ENCODE data around the gene TPGS2.

TPGS2 gene

GRCh38 chr18:36813101-36813775 lies 15.6 kb downstream of the TPGS2 start:
- Histone ChIP-seq H3K9me2 (replicated peaks; ENCODE audit: insufficient read depth, low read length) (no peaks in the 10 kb centered on the region), H2AFZ (ENCODE audit: low read depth, low read length, severe bottlenecking) (no peak overlapping the region), H3K27me3 (ENCODE audit: low read length) (no peaks in the 10 kb centered on the region), H3K9me3 (ENCODE audit: insufficient read depth, low read length) (no peaks in the 10 kb centered on the region), H3K9ac (ENCODE audit: low read length) (no peak overlapping the region), H3K79me2 (ENCODE audit: insufficient read depth, low read length) (no peaks in the 10 kb centered on the region), H3K36me3 (ENCODE audit: low read length) (peaks cover 6% of the 10 kb centered on the region; the same call in 1 of the 2 replicates), H3K4me2 (ENCODE audit: low read depth, low read length, poor library complexity, severe bottlenecking) (no peak overlapping the region), H3K4me3 (ENCODE audit: insufficient read depth, low read length, poor library complexity, severe bottlenecking) (no peak overlapping the region), H4K20me1 (ENCODE audit: low read depth, low read length) (no peaks in the 10 kb centered on the region), H3K27ac (ENCODE audit: low read depth, low read length) (no peak overlapping the region), H3F3A (ENCODE audit: insufficient read depth) (no peaks in the 10 kb centered on the region; the same call in 1 of the 2 replicates)
- TF ChIP-seq EZH2phosphoT487 (conservative IDR thresholded peaks at IDR 0.05; ENCODE audit: low read length): no peak
- no peak for TF ChIP-seq CTCF (IDR thresholded peaks at IDR 0.05; ENCODE audit: insufficient read depth, low read length, poor library complexity, severe bottlenecking)

- Histone ChIP-seq H3K9me3 (ENCODE audit: insufficient read depth, low read length) (no peaks in the 10 kb centered on the region), H3K36me3 (ENCODE audit: low read length) (peaks cover 6% of the 10 kb centered on the region; the same call in 1 of the 2 replicates), H3K4me3 (ENCODE audit: insufficient read depth, low read length, poor library complexity, severe bottlenecking) (no peak overlapping the region), H3K27ac (ENCODE audit: low read depth, low read length) (no peak overlapping the region), H3F3A (ENCODE audit: insufficient read depth) (no peaks in the 10 kb centered on the region; the same call in 1 of the 2 replicates), H3K9ac (ENCODE audit: low read length) (no peak overlapping the region), H2AFZ (ENCODE audit: low read depth, low read length, severe bottlenecking) (no peak overlapping the region), H4K20me1 (ENCODE audit: low read depth, low read length) (no peaks in the 10 kb centered on the region), H3K79me2 (ENCODE audit: insufficient read depth, low read length) (no peaks in the 10 kb centered on the region), H3K9me2 (replicated peaks; ENCODE audit: insufficient read depth, low read length) (no peaks in the 10 kb centered on the region), H3K4me2 (ENCODE audit: low read depth, low read length, poor library complexity, severe bottlenecking) (no peak overlapping the region), H3K27me3 (ENCODE audit: low read length) (no peaks in the 10 kb centered on the region)
- no peak for TF ChIP-seq CTCF (IDR thresholded peaks at IDR 0.05; ENCODE audit: insufficient read depth, low read length, poor library complexity, severe bottlenecking)
- no peak for TF ChIP-seq EZH2phosphoT487 (conservative IDR thresholded peaks at IDR 0.05; ENCODE audit: low read length)
Observed at GRCh38 chr18:36812678-36813077, 16.1 kb downstream of the TPGS2 start.

DNA sequence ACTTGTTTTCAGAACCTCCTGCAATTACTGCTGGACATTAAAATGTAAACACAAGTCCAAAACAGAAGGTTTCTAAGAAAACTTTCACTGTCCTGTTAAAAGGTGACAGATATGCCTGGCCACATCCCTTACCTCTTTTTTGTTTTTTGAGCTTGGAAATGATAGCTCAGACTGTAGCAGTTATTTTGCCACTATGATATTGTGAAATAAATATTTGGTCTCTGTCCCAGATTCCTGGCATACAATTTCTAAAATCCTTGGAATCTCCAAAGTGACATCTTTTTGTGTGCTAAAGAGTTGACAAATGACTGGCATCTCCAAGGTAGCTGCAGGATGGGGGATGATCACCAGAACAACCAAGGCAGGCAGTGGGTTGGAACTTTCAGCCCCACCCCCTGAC lies 16.8 kb downstream of the TPGS2 start:
- no peaks in the 10 kb centered on the region for H3K27me3 ChIP-seq (ENCODE audit: low read length)
- peaks cover 6% of the 10 kb centered on the region; the same call in 1 of the 2 replicates for H3K36me3 ChIP-seq (ENCODE audit: low read length)
- H3K9ac ChIP-seq (ENCODE audit: low read length): no peak overlapping the region
- no peak overlapping the region for H3K4me2 ChIP-seq (ENCODE audit: low read depth, low read length, poor library complexity, severe bottlenecking)
- no peaks in the 10 kb centered on the region for H4K20me1 ChIP-seq (ENCODE audit: low read depth, low read length)
- no peaks in the 10 kb centered on the region for H3K9me2 ChIP-seq (replicated peaks; ENCODE audit: insufficient read depth, low read length)
- TF ChIP-seq CTCF (IDR thresholded peaks at IDR 0.05; ENCODE audit: insufficient read depth, low read length, poor library complexity, severe bottlenecking): no peak
- no peaks in the 10 kb centered on the region for H3K9me3 ChIP-seq (ENCODE audit: insufficient read depth, low read length)
- no peak overlapping the region for H2AFZ ChIP-seq (ENCODE audit: low read depth, low read length, severe bottlenecking)
- H3K79me2 ChIP-seq (ENCODE audit: insufficient read depth, low read length): no peaks in the 10 kb centered on the region
- no peak overlapping the region for H3K27ac ChIP-seq (ENCODE audit: low read depth, low read length)
- no peaks in the 10 kb centered on the region; the same call in 1 of the 2 replicates for H3F3A ChIP-seq (ENCODE audit: insufficient read depth)
- H3K4me3 ChIP-seq (ENCODE audit: insufficient read depth, low read length, poor library complexity, severe bottlenecking): no peak overlapping the region

Data from SU-DHL-6 (cell line).